ENCODE data around the gene RPL36AL. TPM values are rescaled to one million over a fixed set of nuclear protein-coding genes. Genes with fewer than 3 reads are reported as not detected.

Gene RPL36AL
- total RNA-seq, 1 experiment from 2014 or later: 207 TPM

GRCh38 chr14:49583629-49584028 lies 36.8 kb downstream of the RPL36AL start:
- Histone ChIP-seq H4K5ac (ENCODE audit: insufficient read length, low read depth, low read length) (no peak overlapping the region), H3K79me2 (ENCODE audit: insufficient read depth, low read length) (peaks cover 24% of the 10 kb centered on the region), H3K4me2 (ENCODE audit: insufficient read depth, insufficient read length, low read length) (peak overlapping the region; percentile 61), H3K79me1 (ENCODE audit: insufficient read depth, low read depth, low read length, poor library complexity, severe bottlenecking) (peaks cover 9% of the 10 kb centered on the region), H3K27ac (ENCODE audit: insufficient read length, low read depth, low read length) (no peak overlapping the region), H3K4ac (ENCODE audit: low read depth, low read length) (no peak overlapping the region), H3K4me1 (ENCODE audit: insufficient read depth, low read length) (peaks cover 5% of the 10 kb centered on the region; the same call in 1 of the 2 replicates), H2AK5ac (ENCODE audit: insufficient read length, low read length) (no peak overlapping the region), H2BK5ac (ENCODE audit: insufficient read length, low read length) (no peak overlapping the region), H3K18ac (ENCODE audit: insufficient read length, low read depth, low read length) (no peak overlapping the region), H2BK120ac (ENCODE audit: low read depth, low read length, poor library complexity, severe bottlenecking) (no peak overlapping the region), H2AFZ (ENCODE audit: low read length) (no peak overlapping the region), H3K9me3 (ENCODE audit: control insufficient read depth, low read depth, low read length) (no peaks in the 10 kb centered on the region), H3K23me2 (ENCODE audit: insufficient read length, low read depth, low read length, poor library complexity, severe bottlenecking) (peaks cover 11% of the 10 kb centered on the region), H3K14ac (ENCODE audit: insufficient read depth, low read length) (no peak overlapping the region), H2BK15ac (ENCODE audit: low read depth, low read length) (no peak overlapping the region), H2BK12ac (ENCODE audit: insufficient read length, low read depth, low read length) (no peak overlapping the region), H2BK20ac (ENCODE audit: low read depth, low read length, poor library complexity, severe bottlenecking) (no peak overlapping the region), H4K20me1 (ENCODE audit: control insufficient read depth, insufficient read depth, insufficient read length) (no peaks in the 10 kb centered on the region), H3K56ac (ENCODE audit: insufficient read length, low read depth, low read length) (no peak overlapping the region), H4K8ac (replicated peaks; ENCODE audit: insufficient read length, low read depth, low read length) (no peak overlapping the region), H3K27me3 (ENCODE audit: insufficient read depth, low read length) (no peaks in the 10 kb centered on the region), H3T11ph (ENCODE audit: low read length) (no peak overlapping the region), H3K23ac (ENCODE audit: insufficient read length, low read depth, low read length) (no peak overlapping the region), H3K9ac (ENCODE audit: extremely low read depth, insufficient read length, low read length) (peak overlapping the region; percentile 80), H4K91ac (ENCODE audit: insufficient read length, low read depth, low read length) (no peak overlapping the region)
- Mint-ChIP-seq H3K36me3 (ENCODE audit: insufficient read depth in 1 of 3, low read depth in 3 of 3) (peaks cover 44 to 48% (median 44%) of the 10 kb centered on the region in 3 experiments), H3K27me3 (ENCODE audit: low read depth) (peaks cover 3% of the 10 kb centered on the region; the same call in 1 of the 2 replicates), H3K4me3 (peak overlapping the region; percentile 89 to 95), H3K27ac (peak overlapping the region; percentile 73 to 96 (median 91); a peak in 4 of 7 replicates), H3K9me3 (no peaks in the 10 kb centered on the region), H3K4me1 (peaks cover 29 to 35% of the 10 kb centered on the region in 2 experiments)
- TF ChIP-seq, protein P1, sequence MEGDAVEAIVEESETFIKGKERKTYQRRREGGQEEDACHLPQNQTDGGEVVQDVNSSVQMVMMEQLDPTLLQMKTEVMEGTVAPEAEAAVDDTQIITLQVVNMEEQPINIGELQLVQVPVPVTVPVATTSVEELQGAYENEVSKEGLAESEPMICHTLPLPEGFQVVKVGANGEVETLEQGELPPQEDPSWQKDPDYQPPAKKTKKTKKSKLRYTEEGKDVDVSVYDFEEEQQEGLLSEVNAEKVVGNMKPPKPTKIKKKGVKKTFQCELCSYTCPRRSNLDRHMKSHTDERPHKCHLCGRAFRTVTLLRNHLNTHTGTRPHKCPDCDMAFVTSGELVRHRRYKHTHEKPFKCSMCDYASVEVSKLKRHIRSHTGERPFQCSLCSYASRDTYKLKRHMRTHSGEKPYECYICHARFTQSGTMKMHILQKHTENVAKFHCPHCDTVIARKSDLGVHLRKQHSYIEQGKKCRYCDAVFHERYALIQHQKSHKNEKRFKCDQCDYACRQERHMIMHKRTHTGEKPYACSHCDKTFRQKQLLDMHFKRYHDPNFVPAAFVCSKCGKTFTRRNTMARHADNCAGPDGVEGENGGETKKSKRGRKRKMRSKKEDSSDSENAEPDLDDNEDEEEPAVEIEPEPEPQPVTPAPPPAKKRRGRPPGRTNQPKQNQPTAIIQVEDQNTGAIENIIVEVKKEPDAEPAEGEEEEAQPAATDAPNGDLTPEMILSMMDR (conservative IDR thresholded peaks at IDR 0.05): no peak
- no peak for DNase-seq
- no CpG with 5 or more reads among the region's 6 CpGs for WGBS (ENCODE audit: extremely low coverage, insufficient read length, low lambda C conversion rate)
